ENCODE measurements around the gene SNAP23.
"Not testable (repeated sequence)": the region's sequence is repeated elsewhere in the genome, so short reads cannot be mapped to it uniquely, and the experiment has no call there.

SNAP23 gene

GRCh38 chr15:42498212-42499068, 3.0 kb downstream of the SNAP23 start:
- no peak for DNase-seq (ENCODE audit: low read depth)

GRCh38 chr15:42499858-42500609, 4.6 kb downstream of the SNAP23 start:
- no peak for DNase-seq (ENCODE audit: low read depth)

- no peak for DNase-seq (ENCODE audit: low read depth)
Measured at GRCh38 chr15:42502477-42502876, 7.0 kb downstream of the SNAP23 start.

- no peak for DNase-seq (ENCODE audit: low read depth)
Measured at GRCh38 chr15:42503825-42504224, 8.4 kb downstream of the SNAP23 start.

- DNase-seq (ENCODE audit: low read depth): no peak
Measured at GRCh38 chr15:42504631-42505030, 9.2 kb downstream of the SNAP23 start.

- no peak for DNase-seq (ENCODE audit: low read depth)
Measured at GRCh38 chr15:42507514-42507913, 12.1 kb downstream of the SNAP23 start.

- no peak for DNase-seq (ENCODE audit: low read depth)
Measured at GRCh38 chr15:42508263-42508690, 12.8 kb downstream of the SNAP23 start.

GRCh38 chr15:42510258-42511006, 15.0 kb downstream of the SNAP23 start:
- no peak for DNase-seq (ENCODE audit: low read depth)

GRCh38 chr15:42511007-42511391, 15.6 kb downstream of the SNAP23 start:
- no peak for DNase-seq (ENCODE audit: low read depth)

- DNase-seq (ENCODE audit: low read depth): no peak
Measured at GRCh38 chr15:42523331-42523730, 27.9 kb downstream of the SNAP23 start.

GRCh38 chr15:42528970-42529369, 33.5 kb downstream of the SNAP23 start:
- no peak for DNase-seq (ENCODE audit: low read depth)

GRCh38 chr15:42533246-42533645, 37.8 kb downstream of the SNAP23 start:
- DNase-seq (ENCODE audit: low read depth): no peak

- no peak for DNase-seq (ENCODE audit: low read depth)
Measured at GRCh38 chr15:42544853-42545629, 49.6 kb downstream of the SNAP23 start.

- DNase-seq (ENCODE audit: low read depth): no peak
Measured at GRCh38 chr15:42547918-42548248, 52.4 kb downstream of the SNAP23 start.

GRCh38 chr15:42548249-42549031, 53.0 kb downstream of the SNAP23 start, which contains the start of the genes HAUS2 and LRRC57:
TSS of gene HAUS2 (plus strand) at chr15:42548838. CDS start at chr15:42548873, 35 bp downstream.
TSS of gene LRRC57 (minus strand) at chr15:42548793. CDS start at chr15:42548434, 359 bp downstream.
- DNase-seq (ENCODE audit: low read depth): peak; percentile 93

- no peak for DNase-seq (ENCODE audit: low read depth)
Measured at GRCh38 chr15:42549032-42549491, 53.6 kb downstream of the SNAP23 start.

GRCh38 chr15:42549741-42550392, 54.4 kb downstream of the SNAP23 start:
- no peak for DNase-seq (ENCODE audit: low read depth)

- DNase-seq (ENCODE audit: low read depth): no peak
Measured at GRCh38 chr15:42553554-42553953, 58.1 kb downstream of the SNAP23 start.

- not testable (repeated sequence) for DNase-seq (ENCODE audit: low read depth)
Measured at GRCh38 chr15:42556550-42557207, 61.2 kb downstream of the SNAP23 start.

GRCh38 chr15:42558739-42559138, 63.3 kb downstream of the SNAP23 start:
- no peak for DNase-seq (ENCODE audit: low read depth)
